HG03139 (cell line): ENCODE measurements around the gene TCEAL5.
"Not testable (repeated sequence)": the region's sequence is repeated elsewhere in the genome, so short reads cannot be mapped to it uniquely, and the experiment has no call there.

ENCODE experiments used
- ATAC-seq: cut with Tn5 transposase; IDR thresholded peaks from one replicate; pipeline ENCODE4 v1.9.1; 2021; ENCODE audit not compliant: unreplicated experiment

TCEAL5 gene

DNA sequence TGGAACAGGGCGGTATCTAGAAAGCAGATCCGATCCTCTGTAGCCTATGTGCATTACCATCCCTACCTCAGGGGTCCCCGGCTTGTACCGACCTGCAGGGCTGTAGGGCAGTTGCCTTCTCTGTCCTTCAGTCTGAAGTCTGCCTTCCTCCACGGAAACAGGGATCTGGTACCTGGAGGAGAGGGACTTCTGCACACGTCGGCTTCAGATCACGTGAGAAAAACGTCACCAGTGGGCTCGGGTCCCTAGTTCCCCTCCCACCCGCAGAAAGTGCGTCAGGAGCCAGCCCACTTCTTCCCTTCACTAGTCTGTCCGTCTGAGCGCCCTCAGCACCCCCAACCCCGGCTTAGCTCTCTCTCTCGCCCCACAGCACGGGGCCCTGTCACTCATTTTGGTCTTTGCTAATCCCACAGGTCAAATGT is at the start of gene TCEAL5:
Gene TCEAL5, minus strand, starts transcription at position 170 of the 422 bp plus-strand sequence. CDS start 2,187 bp downstream, outside the sequence.
- ATAC-seq: no peak

- no peak for ATAC-seq
Observed at GRCh38 chrX:103311399-103311780, 34.8 kb upstream of the TCEAL5 start.

- peak; percentile 85 for ATAC-seq
Observed at GRCh38 chrX:103310555-103311398, 34.2 kb upstream of the TCEAL5 start, which contains the start of gene BEX2. Gene BEX2, minus strand, starts transcription at chrX:103310990. Its CDS starts 1,014 bp downstream, at chrX:103309976.

- no peak for ATAC-seq
Observed at GRCh38 chrX:103309860-103310554, 33.5 kb upstream of the TCEAL5 start.

- ATAC-seq: not testable (repeated sequence)
Observed at GRCh38 chrX:103305666-103306065, 29.1 kb upstream of the TCEAL5 start.

DNA sequence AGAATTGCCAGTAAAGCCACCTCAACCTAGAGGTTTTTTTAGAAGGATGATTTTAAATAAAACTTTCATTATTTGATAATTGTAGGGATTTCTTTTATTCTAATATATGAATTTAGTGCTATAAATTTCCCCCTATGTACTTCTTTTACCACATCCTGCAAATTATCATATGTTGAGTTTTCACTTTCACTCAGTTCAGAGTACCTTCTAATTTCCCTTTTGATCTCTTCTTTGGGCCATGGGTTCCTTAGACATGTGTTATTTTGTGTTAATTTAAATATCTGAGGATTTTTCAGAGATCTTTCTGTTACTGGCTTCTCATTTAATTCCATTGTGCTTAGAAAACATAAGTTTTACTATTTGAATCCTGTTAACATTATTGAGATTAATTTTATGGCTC is 28.2 kb upstream of the TCEAL5 start:
- no peak for ATAC-seq

- no peak for ATAC-seq
Observed at GRCh38 chrX:103293118-103293517, 16.6 kb upstream of the TCEAL5 start.

GRCh38 chrX:103279624-103280023 is 3.1 kb upstream of the TCEAL5 start:
- no peak for ATAC-seq

GRCh38 chrX:103275947-103276567 is 493 bp downstream of the TCEAL5 start:
- no peak for ATAC-seq

DNA sequence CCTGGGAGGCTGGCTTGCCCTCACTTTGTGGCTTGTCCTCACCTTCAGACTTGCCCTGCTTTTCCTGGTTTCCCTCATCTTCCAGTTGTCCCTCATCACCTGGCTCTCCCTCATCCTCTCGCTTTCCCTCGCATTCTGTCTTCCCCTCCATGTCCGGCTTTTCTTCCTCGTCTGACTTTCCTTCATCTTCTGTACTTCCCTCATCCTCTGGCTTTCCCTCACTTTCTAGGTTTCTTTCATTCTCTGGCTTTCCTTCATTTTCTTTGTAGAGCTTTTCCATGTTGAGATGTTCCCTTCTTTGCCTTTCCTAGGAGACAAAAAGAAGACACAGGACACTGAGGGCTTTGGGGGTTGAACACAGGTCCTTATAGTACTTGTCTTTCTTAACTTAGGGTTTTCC is 2.3 kb downstream of the TCEAL5 start:
- no peak for ATAC-seq

GRCh38 chrX:103258275-103258674 is 18.3 kb downstream of the TCEAL5 start:
- ATAC-seq: no peak

DNA sequence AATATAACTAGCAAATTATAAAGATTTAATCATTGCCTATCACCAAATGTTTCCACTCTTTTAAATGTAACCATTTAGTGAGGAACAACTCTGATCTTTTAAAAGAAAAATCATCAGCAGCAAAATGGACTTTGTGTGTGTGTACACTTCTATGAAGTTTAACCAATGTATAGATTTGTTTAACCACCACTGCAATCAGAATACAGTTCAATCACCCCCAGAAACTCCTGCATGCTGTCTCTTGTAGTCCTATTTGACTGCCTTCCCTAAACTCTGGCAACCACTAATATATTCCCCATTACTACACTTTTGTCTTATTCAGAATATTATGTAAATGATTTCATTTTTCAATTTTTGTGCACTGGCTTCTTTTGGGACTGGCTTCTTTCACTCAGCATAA is 19.9 kb downstream of the TCEAL5 start:
- no peak for ATAC-seq

DNA sequence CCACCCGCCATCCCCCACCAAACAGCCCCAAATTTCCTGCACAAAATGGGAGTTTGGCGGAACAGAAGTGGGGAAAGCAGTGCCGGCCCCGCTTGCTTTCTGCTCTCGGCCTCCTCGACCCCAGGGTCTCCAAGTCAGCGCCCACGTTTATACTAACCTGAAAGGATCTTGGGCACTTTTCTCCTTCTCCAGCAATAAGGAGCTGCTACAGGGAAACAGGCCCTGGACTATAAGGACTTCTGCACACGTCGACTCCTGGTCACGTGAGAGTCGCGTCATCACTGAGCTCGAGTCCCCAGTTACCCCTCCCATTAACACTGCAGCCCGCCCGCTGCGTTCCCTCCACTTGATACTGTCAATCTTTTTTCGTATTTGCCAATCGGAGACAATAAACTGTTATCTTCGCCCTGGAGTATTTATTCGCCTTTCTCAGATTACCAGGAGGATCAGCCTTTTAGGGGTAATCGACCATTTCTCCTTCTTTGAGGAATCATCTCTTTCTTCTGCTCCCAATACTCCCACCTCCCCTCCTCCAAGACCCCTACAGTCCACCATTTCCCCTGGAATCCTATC is 21.5 kb downstream of the TCEAL5 start, which contains the start of gene TCEAL8:
Gene TCEAL8, minus strand, starts transcription at position 235 of the 573 bp plus-strand sequence. CDS start 1,176 bp downstream, outside the sequence.
- peak; percentile 95 for ATAC-seq

GRCh38 chrX:103254171-103254824 is 22.3 kb downstream of the TCEAL5 start:
- ATAC-seq: peak; percentile 79

GRCh38 chrX:103253608-103254007 is 22.9 kb downstream of the TCEAL5 start:
- no peak for ATAC-seq

- ATAC-seq: no peak
Observed at GRCh38 chrX:103250977-103251376, 25.6 kb downstream of the TCEAL5 start.

DNA sequence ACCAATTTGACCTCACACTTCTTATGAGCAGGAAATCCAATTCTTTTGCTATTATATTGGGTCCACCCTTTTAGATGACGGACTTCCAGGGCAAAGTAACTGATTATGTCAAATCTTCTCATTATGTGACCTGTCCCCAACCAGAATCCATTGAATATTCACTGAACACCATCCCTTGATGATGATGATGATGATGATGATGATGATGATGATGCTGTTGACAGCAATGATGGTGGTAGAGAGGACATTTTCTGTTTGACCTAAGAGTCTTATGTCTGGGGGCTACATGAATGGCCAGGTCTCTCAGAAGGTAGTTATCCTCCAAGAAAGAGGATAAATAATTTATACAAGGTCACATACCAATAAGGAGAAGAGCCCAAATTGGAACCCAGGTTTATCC is 26.7 kb downstream of the TCEAL5 start:
- no peak for ATAC-seq

DNA sequence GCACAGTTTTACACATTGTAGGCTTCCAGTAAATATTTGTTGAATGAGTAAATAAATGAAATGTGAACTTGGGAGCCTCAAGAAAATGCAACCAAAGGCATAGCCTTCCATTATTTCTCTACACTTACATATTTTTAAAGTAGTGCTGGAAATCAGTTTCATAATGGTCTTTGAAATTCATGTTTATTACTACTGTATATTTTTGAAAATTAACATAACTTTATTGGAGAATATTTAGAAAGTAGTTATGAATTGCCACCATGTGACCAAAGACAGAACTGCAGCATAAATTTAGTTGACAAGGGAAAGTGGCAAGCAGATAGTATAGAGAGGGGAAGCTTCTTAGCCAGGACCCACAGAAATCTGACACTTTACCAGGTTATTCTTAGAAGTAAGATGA is 28.0 kb downstream of the TCEAL5 start:
- ATAC-seq: no peak

- no peak for ATAC-seq
Observed at GRCh38 chrX:103240155-103240554, 36.4 kb downstream of the TCEAL5 start.

DNA sequence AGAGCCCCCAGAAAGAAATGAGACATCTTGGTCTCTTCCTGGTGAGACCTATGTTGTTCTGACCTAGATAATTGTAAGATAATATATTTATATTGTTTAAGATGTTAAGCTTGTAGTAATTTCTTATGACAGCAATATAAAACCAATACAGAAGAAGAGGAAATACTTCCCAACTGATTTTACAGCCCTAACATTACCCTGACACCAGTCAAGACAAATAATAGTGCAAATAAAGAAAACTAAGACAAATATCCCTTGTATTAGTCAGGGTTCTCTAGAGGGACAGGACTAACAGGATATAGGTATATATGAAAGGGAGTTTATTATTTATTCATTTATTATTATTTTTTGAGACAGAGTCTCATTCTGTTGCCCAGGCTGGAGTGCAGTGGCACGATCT is 40.3 kb downstream of the TCEAL5 start:
- ATAC-seq: no peak

DNA sequence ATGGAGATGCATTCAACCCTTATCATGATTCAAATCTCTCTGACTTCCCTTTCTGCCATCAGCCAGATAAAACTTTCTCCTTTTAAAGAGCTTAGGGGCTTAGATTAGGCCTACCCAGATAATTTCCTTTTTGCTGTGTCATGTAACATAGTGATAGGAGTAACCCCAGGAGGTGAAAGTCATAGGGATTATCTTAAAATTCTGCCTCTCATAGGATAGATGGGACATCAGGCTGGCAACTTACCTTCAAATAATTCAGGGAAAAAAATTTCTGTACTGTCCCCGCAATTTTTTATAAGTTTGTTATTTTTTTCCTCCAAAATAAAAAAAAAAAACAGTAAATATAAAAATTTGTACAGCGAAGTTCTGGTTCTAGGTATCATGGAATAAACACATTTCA is 40.9 kb downstream of the TCEAL5 start:
- ATAC-seq: not testable (repeated sequence)
